NOMO-1 (cell line): ENCODE measurements around the gene MVD.

ENCODE experiments used
- DNase-seq, 2 experiments: peaks; one replicate each; lab custom pipeline; 2025; ENCODE audit not compliant: unreplicated experiment in 2 of 2; lab: John Stamatoyannopoulos, UW

Gene MVD

GRCh38 chr16:88630433-88630832 is 32.5 kb downstream of the MVD start:
- DNase-seq = no peak

- DNase-seq = no peak
Measured at GRCh38 chr16:88629835-88630234, 33.1 kb downstream of the MVD start.

- no peak for DNase-seq
Measured at GRCh38 chr16:88628512-88628974, 34.3 kb downstream of the MVD start.

GRCh38 chr16:88627531-88628411 is 35.1 kb downstream of the MVD start:
- no peak for DNase-seq

- no peak for DNase-seq
Measured at GRCh38 chr16:88626646-88627045, 36.2 kb downstream of the MVD start.

GRCh38 chr16:88624977-88625576 is 37.8 kb downstream of the MVD start:
- DNase-seq = no peak

- no peak for DNase-seq
Measured at GRCh38 chr16:88624481-88624880, 38.4 kb downstream of the MVD start.

GRCh38 chr16:88623858-88624257 is 39.0 kb downstream of the MVD start:
- DNase-seq = no peak

GRCh38 chr16:88622866-88623265 is 40.0 kb downstream of the MVD start:
- no peak for DNase-seq

GRCh38 chr16:88622125-88622524 is 40.8 kb downstream of the MVD start:
- DNase-seq = no peak

GRCh38 chr16:88619859-88620815 is 42.8 kb downstream of the MVD start:
- DNase-seq = no peak

- no peak for DNase-seq
Measured at GRCh38 chr16:88618956-88619667, 43.8 kb downstream of the MVD start.

GRCh38 chr16:88618182-88618955 is 44.5 kb downstream of the MVD start:
- DNase-seq = no peak

GRCh38 chr16:88617268-88618031 is 45.4 kb downstream of the MVD start:
- no peak for DNase-seq

- no peak for DNase-seq
Measured at GRCh38 chr16:88616736-88617135, 46.2 kb downstream of the MVD start.

- no peak for DNase-seq
Measured at GRCh38 chr16:88616320-88616719, 46.6 kb downstream of the MVD start.

GRCh38 chr16:88614818-88615580 is 47.9 kb downstream of the MVD start:
- no peak for DNase-seq
